HepG2 (cell line): ENCODE data around the gene SLC16A6. TPM values are rescaled to one million over a fixed set of nuclear protein-coding genes. Genes with fewer than 3 reads are reported as not detected.

Source experiments
- CENPBD1 ChIP-seq: sonication (generic); formaldehyde crosslinking; IDR thresholded peaks from 2 replicates; pipeline ENCODE4 v1.8.0; 2022; ENCODE audit warnings: missing genetic modification reagents, low read depth, mild to moderate bottlenecking, borderline replicate concordance
- HIC2 ChIP-seq: sonication (generic); formaldehyde crosslinking; IDR thresholded peaks from 2 replicates; pipeline ENCODE4 v1.9.0; 2022; ENCODE audit warnings: low read depth, missing genetic modification reagents
- IRX3 ChIP-seq: sonication (generic); formaldehyde crosslinking; IDR thresholded peaks from 2 replicates; pipeline ENCODE4 v1.8.1; 2023; ENCODE audit warnings: mild to moderate bottlenecking, low read depth, missing genetic modification reagents, borderline replicate concordance
- MAX ChIP-seq: IDR thresholded peaks from 2 replicates; pipeline ENCODE4 v1.6.1; 2012; ENCODE audit warnings: inconsistent platforms
- MTF1 ChIP-seq: sonication (generic); formaldehyde crosslinking; IDR thresholded peaks from 2 replicates; pipeline ENCODE4 v1.5.0; 2020; ENCODE audit warnings: missing genetic modification reagents
- POGZ ChIP-seq: sonication (generic); formaldehyde crosslinking; IDR thresholded peaks from 2 replicates; pipeline ENCODE4 v1.4.0; 2020; ENCODE audit warnings: mild to moderate bottlenecking, missing genetic modification reagents
- RORA ChIP-seq: sonication (generic); formaldehyde crosslinking; IDR thresholded peaks from 2 replicates; pipeline ENCODE4 v1.5.0; 2020; ENCODE audit warnings: mild to moderate bottlenecking, missing genetic modification reagents, moderate library complexity
- RXRA ChIP-seq: sonication (generic); formaldehyde crosslinking; IDR thresholded peaks from 2 replicates; pipeline ENCODE4 v1.5.1; 2020; ENCODE audit warnings: missing genetic modification reagents
- SALL1 ChIP-seq: sonication (generic); formaldehyde crosslinking; IDR thresholded peaks from 2 replicates; pipeline ENCODE4 v1.8.0; 2022; ENCODE audit warnings: mild to moderate bottlenecking, missing genetic modification reagents
- SP140L ChIP-seq: sonication (generic); formaldehyde crosslinking; IDR thresholded peaks from 2 replicates; pipeline ENCODE4 v1.4.0; 2020; ENCODE audit warnings: missing genetic modification reagents, borderline replicate concordance
- STAT5B ChIP-seq: sonication (generic); formaldehyde crosslinking; IDR thresholded peaks from 2 replicates; pipeline ENCODE4 v1.4.0; 2020; ENCODE audit warnings: missing genetic modification reagents
- YY1 ChIP-seq: IDR thresholded peaks from 2 replicates; pipeline ENCODE4 v1.6.1; 2011; ENCODE audit warnings: low read length, low read depth, moderate library complexity, mild to moderate bottlenecking; ENCODE audit not compliant: insufficient read depth, insufficient replicate concordance
- ZNF260 ChIP-seq: sonication (generic); formaldehyde crosslinking; IDR thresholded peaks from 2 replicates; pipeline ENCODE4 v1.4.0; 2020; ENCODE audit warnings: missing genetic modification reagents, low read depth, mild to moderate bottlenecking, borderline replicate concordance
- ZNF280D ChIP-seq: sonication (generic); formaldehyde crosslinking; IDR thresholded peaks from 2 replicates; pipeline ENCODE4 v1.5.1; 2020; ENCODE audit warnings: mild to moderate bottlenecking, missing genetic modification reagents
- ZNF512B ChIP-seq: sonication (generic); formaldehyde crosslinking; IDR thresholded peaks from 2 replicates; pipeline ENCODE4 v1.5.1; 2020; ENCODE audit warnings: missing genetic modification reagents, mild to moderate bottlenecking, borderline replicate concordance
- ZNF547 ChIP-seq: sonication (generic); formaldehyde crosslinking; IDR thresholded peaks from 2 replicates; pipeline ENCODE4 v1.5.1; 2020; ENCODE audit warnings: mild to moderate bottlenecking, missing genetic modification reagents
- polyA plus RNA-seq, 8 experiments: library from polyadenylated mRNA; depleted of rRNA in 3 of 8; stranded (reverse) in 7 of 8; unstranded in 1 of 8; fragments of >200 nt; fragmentation: Illumina TruSeq in 4 of 8; extraction: Trizol in 4 of 8; gene quantifications; 2 replicates each; pipeline versions ENCODE4 v1.2.1 to v1.2.3, GENCODE V29; 2011 to 2016; ENCODE audit warnings: low read depth in 4 of 8, missing spikeins in 1 of 8, mixed read lengths in 1 of 8; ENCODE audit not compliant: insufficient read depth in 1 of 8
- total RNA-seq, 5 experiments: library from RNA; depleted of rRNA; stranded (reverse); fragments of >200 nt; fragmentation: Illumina TruSeq; extraction: Trizol; gene quantifications; 2 replicates each; pipeline ENCODE4 v1.2.3, GENCODE V29; 2016; ENCODE audit warnings: low read depth in 1 of 5

SLC16A6 gene
- total and polyA plus RNA-seq, 2 of the 13 experiments (the other 11 are each of a cell fraction or from before 2014, with no cell fraction given) = 1.1 to 44.7 TPM

- TF ChIP-seq RORA (no peak), POGZ (CRISPR knock-in tag) (0 out of 2 replicates have a peak, but pooled peaks have one; percentile 32), STAT5B (CRISPR knock-in tag) (no peak), MAX (peak; percentile 72), IRX3 (CRISPR knock-in tag) (no peak), SALL1 (CRISPR knock-in tag) (peak; percentile 45), ZNF280D (CRISPR knock-in tag) (peak; percentile 92), CENPBD1 (no peak), ZNF260 (CRISPR knock-in tag) (no peak), SP140L (CRISPR knock-in tag) (no peak; the same call in 1 of the 2 replicates), RXRA (peak; percentile 53; the same call in 1 of the 2 replicates), MTF1 (CRISPR knock-in tag) (no peak), HIC2 (CRISPR knock-in tag) (no peak; the same call in 1 of the 2 replicates), ZNF547 (CRISPR knock-in tag) (peak; percentile 50; the same call in 1 of the 2 replicates), YY1 (peak; percentile 18), ZNF512B (CRISPR knock-in tag) (peak; percentile 97)
Observed at GRCh38 chr17:68291836-68292688, 1.1 kb upstream of the SLC16A6 start (continued).
